PC-9 (cell line): ENCODE measurements around the gene RPGRIP1.

Experiments used
- EZH2 ChIP-seq: fragments of 200-600 bp; sonication (generic); IDR thresholded peaks from 2 replicates; pipeline ENCODE4 v1.8.0; 2017; ENCODE audit warnings: antibody characterized with exemption, low read depth
- TF ChIP-seq, protein P1 (sequence below): fragments of 200-600 bp; sonication (generic); conservative IDR thresholded peaks from 2 replicates; pipeline ENCODE4 v1.6.1; 2017; ENCODE audit warnings: mixed run types, antibody characterized with exemption, mild to moderate bottlenecking, moderate library complexity

DNA sequence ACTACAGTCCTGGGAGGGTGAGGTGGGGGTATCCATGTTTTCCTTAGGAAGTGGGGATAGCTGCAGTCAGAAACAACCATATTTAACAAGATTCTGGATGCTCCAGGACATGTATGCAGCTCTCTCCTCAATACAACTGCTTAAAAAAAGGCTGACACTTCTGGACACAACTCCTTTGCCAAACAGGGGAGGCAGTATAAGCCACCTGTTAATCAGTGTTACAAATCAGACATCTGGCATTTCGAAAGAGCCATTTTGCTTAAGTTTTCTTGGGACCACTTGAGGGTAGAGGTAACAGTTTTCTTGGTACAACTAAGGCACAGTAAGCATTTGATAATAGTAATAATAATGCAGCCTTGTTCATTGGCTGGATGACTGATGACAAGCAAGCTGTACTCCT is 47.1 kb downstream of the RPGRIP1 start:
- TF ChIP-seq, protein P1, sequence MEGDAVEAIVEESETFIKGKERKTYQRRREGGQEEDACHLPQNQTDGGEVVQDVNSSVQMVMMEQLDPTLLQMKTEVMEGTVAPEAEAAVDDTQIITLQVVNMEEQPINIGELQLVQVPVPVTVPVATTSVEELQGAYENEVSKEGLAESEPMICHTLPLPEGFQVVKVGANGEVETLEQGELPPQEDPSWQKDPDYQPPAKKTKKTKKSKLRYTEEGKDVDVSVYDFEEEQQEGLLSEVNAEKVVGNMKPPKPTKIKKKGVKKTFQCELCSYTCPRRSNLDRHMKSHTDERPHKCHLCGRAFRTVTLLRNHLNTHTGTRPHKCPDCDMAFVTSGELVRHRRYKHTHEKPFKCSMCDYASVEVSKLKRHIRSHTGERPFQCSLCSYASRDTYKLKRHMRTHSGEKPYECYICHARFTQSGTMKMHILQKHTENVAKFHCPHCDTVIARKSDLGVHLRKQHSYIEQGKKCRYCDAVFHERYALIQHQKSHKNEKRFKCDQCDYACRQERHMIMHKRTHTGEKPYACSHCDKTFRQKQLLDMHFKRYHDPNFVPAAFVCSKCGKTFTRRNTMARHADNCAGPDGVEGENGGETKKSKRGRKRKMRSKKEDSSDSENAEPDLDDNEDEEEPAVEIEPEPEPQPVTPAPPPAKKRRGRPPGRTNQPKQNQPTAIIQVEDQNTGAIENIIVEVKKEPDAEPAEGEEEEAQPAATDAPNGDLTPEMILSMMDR = no peak
- no peak for TF ChIP-seq EZH2
